ENCODE measurements around the gene DTL. TPM values are rescaled to one million over a fixed set of nuclear protein-coding genes. Genes with fewer than 3 reads are reported as not detected.

Gene DTL
- total RNA-seq, 1 experiment from 2014 or later = 73.0 TPM

- Mint-ChIP-seq H3K4me3 (no peak overlapping the region), H3K27me3 (ENCODE audit: low read depth) (no peaks in the 10 kb centered on the region), H3K36me3 (ENCODE audit: insufficient read depth in 1 of 3, low read depth in 3 of 3) (peaks cover 45 to 78% (median 74%) of the 10 kb centered on the region in 3 experiments; a peak in 6 of 7 replicates), H3K27ac (no peak overlapping the region; a peak in 1 of 7 replicates), H3K4me1 (peaks cover 4 to 5% of the 10 kb centered on the region in 2 experiments; a peak in 2 of 4 replicates), H3K9me3 (no peaks in the 10 kb centered on the region)
- Histone ChIP-seq H4K8ac (replicated peaks; ENCODE audit: insufficient read length, low read depth, low read length) (no peak overlapping the region), H4K91ac (ENCODE audit: insufficient read length, low read depth, low read length) (no peak overlapping the region), H3K4me1 (ENCODE audit: insufficient read depth, low read length) (no peaks in the 10 kb centered on the region), H3T11ph (ENCODE audit: low read length) (no peak overlapping the region), H3K9me3 (ENCODE audit: control insufficient read depth, low read depth, low read length) (no peaks in the 10 kb centered on the region), H3K79me2 (ENCODE audit: insufficient read depth, low read length) (no peaks in the 10 kb centered on the region; the same call in 1 of the 2 replicates), H3K79me1 (ENCODE audit: insufficient read depth, low read depth, low read length, poor library complexity, severe bottlenecking) (no peaks in the 10 kb centered on the region), H3K27me3 (ENCODE audit: insufficient read depth, low read length) (no peaks in the 10 kb centered on the region), H3K14ac (ENCODE audit: insufficient read depth, low read length) (no peak overlapping the region), H3K18ac (ENCODE audit: insufficient read length, low read depth, low read length) (no peak overlapping the region), H3K56ac (ENCODE audit: insufficient read length, low read depth, low read length) (no peak overlapping the region), H3K23ac (ENCODE audit: insufficient read length, low read depth, low read length) (no peak overlapping the region), H2AFZ (ENCODE audit: low read length) (no peak overlapping the region), H2BK20ac (ENCODE audit: low read depth, low read length, poor library complexity, severe bottlenecking) (no peak overlapping the region), H3K27ac (ENCODE audit: insufficient read length, low read depth, low read length) (no peak overlapping the region), H2BK120ac (ENCODE audit: low read depth, low read length, poor library complexity, severe bottlenecking) (no peak overlapping the region), H2BK5ac (ENCODE audit: insufficient read length, low read length) (no peak overlapping the region), H3K4me2 (ENCODE audit: insufficient read depth, insufficient read length, low read length) (no peak overlapping the region), H4K20me1 (ENCODE audit: control insufficient read depth, insufficient read depth, insufficient read length) (peaks cover 2% of the 10 kb centered on the region), H3K4ac (ENCODE audit: low read depth, low read length) (no peak overlapping the region), H2BK15ac (ENCODE audit: low read depth, low read length) (no peak overlapping the region), H3K9ac (ENCODE audit: extremely low read depth, insufficient read length, low read length) (no peak overlapping the region), H3K23me2 (ENCODE audit: insufficient read length, low read depth, low read length, poor library complexity, severe bottlenecking) (no peaks in the 10 kb centered on the region), H2BK12ac (ENCODE audit: insufficient read length, low read depth, low read length) (no peak overlapping the region), H4K5ac (ENCODE audit: insufficient read length, low read depth, low read length) (no peak overlapping the region), H2AK5ac (ENCODE audit: insufficient read length, low read length) (no peak overlapping the region)
- WGBS (ENCODE audit: extremely low coverage, insufficient read length, low lambda C conversion rate) = no CpG with 5 or more reads among the region's 3 CpGs
- TF ChIP-seq CTCF (conservative IDR thresholded peaks at IDR 0.05) = no peak
- no peak for DNase-seq
These were observed 54.1 kb downstream of the DTL start for GRCh38 chr1:212089560-212090163.

Measured in H9 (cell line).